GM21526 (cell line): ENCODE data around the gene SYCE1.
"Not testable (repeated sequence)": the region's sequence is repeated elsewhere in the genome, so short reads cannot be mapped to it uniquely, and the experiment has no call there.

ENCODE experiments used
- ATAC-seq: cut with Tn5 transposase; IDR thresholded peaks from one replicate; pipeline ENCODE4 v1.9.1; 2021; ENCODE audit warnings: moderate library complexity; ENCODE audit not compliant: unreplicated experiment, low FRiP score

Gene SYCE1

DNA sequence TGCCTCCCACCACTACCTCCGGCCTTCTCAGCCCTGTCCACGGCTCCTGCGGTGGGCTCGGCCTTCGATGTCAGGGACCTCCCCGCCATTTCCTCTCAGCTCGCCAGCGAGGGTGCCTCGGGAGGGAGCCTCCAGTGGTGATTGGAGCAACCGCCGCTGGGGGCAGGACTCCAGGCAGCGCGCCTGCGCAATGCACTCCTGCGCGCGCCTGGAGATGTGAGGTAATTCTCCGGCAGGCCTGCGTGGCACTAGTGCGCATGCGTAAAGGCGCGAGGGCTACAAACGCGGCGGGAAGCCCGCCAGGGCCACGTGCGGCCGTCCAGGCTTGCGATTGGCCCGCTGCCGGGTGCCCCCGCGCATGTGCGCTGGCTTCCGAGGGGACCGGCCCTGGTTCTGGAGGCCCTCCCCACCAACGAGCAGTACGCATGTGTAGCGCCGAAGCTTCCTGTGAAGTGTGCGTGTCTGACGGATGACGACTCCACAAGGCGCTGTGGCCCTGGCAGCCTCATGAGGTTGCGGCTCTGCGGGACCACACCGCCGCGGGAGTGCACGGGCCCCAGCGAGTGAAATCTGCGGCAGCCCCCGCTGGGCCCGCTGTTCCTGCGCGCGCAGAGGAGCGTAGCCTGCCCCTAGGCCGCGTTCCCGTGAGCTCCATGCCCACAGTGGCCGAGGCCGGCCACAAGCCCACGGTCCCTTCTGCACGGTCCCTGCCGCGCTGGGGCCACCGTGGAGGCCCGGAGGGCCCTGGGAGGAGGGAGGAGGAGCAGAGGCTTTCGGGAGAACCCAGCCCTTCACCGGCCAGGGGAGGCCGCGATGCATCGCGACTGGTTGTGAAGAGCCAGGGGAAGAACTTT is at the start of gene SYCE1:
Gene SYCE1 (minus strand): TSS at position 143 of the 854 bp plus-strand sequence. CDS start 54 bp downstream, at position 89.
- ATAC-seq, result no peak

DNA sequence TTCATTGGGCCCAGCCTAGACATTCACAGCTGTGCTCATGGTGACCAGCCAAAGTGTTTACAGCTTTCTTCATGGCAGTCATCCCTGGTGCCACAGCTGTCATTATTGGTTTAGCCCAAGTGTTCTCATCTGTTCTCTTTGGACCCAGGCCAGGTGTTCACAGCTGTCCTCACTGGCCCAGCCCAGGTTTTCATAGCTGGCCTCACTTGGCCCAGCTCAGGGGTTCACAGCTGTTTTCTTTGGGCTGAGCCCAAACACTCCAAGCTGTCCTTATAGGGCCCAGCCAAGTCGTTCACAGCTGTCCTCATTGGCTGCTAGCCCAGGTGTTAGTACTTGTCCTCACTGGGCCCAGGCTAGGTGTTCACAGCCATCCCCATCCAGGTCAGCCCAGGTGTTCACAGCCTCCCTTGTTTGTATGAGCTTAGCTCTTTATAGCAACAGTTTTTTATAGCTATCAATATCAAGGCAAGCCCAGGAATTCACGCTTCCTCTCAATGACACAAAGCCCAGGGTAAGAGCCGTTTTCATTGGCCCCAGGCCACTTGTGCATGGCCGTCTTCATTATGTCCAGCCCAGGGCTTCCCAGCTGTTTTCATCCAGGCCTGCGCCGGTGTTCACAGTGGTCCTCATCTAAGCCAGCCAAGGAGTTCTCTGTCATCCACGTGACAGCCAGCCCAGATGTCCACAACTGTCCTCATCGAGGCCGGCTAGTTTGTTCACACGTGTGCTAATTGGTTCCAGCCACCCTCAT is 49.6 kb upstream of the SYCE1 start:
- no peak for ATAC-seq

DNA sequence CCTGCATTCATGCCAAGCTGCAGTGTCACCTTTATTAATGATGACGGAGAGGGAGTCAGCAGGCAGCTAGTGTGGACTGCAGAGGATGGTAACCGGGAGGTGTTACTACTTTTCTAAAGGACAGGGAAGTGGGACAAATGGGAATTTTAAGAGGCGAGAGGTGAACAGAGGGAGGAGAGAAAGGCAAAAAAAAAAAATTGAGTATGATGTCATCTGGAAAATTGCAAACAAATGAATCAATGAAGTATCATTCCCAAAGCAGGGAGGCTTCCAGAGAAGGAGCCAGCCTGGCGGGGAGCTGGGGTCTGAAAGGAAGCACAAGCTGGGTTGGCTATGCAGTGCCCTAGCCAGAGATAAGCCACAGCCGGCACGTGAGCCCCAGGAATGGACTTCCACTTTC is 48.3 kb upstream of the SYCE1 start:
- no peak for ATAC-seq

DNA sequence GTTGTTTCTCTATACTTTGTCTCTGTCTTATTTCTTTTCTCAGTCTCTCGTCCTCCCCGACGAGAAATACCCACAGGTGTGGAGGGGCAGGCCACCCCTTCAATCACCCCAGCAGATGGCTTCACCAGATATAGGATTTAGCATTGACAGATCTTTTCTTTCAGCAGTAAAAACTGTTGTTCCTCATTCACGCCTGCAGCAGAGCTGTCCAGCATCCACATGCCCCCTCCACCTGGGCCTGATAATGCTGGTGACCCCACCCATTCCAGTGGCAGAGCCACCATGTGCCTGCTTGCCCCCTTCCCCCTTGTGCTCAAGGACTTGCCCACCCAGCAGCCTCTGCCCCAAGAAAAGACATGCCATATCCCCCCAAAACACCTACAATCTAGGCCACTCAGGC is 45.7 kb upstream of the SYCE1 start:
- ATAC-seq, result no peak

DNA sequence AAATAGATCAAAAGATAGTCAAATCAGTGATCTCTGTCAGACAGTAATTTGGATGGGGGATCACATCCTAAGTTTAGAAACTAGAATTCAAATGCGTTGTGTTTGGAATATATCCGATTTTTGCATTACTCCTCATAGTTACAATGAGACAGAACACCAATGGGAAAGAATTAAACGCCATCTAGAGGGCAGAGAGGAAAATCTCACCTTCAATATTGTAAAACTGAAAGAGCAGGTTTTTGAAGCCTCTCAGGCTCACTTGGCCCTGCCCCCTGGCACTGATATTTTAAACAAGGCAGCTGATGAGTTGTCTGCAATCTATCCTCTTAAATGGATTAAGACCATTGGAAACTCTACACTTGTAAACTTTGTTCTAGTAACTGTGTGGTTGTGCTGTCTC is 43.5 kb upstream of the SYCE1 start:
- ATAC-seq, result no peak

- ATAC-seq, result not testable (repeated sequence)
These were observed 38.1 kb upstream of the SYCE1 start for GRCh38 chr10:133603434-133603833.

DNA sequence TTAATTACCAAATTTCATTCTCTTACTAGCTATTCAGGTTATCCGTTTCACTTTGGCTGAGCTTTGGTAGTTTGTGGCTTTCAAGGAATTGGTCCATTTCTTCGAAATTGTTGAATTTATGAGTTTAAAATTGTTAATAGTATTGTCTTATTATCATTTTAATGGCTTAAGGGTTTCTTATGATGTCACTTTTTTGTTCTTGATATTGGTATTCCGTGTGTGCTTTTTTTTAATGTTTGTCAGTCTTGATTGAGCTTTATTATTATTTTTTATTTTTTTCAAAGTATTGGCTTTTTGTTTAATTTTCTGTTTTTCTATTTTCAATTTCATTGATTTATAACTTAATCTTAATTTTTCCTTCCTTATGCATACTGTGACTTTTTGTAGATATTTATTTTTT is 35.3 kb upstream of the SYCE1 start:
- ATAC-seq, result no peak

- not testable (repeated sequence) for ATAC-seq
These were observed 34.5 kb upstream of the SYCE1 start for GRCh38 chr10:133599869-133600268.

GRCh38 chr10:133592716-133593115 is 27.3 kb upstream of the SYCE1 start:
- no peak for ATAC-seq

GRCh38 chr10:133590970-133591359 is 25.6 kb upstream of the SYCE1 start:
- ATAC-seq, result no peak

GRCh38 chr10:133590226-133590969 is 25.0 kb upstream of the SYCE1 start:
- no peak for ATAC-seq

DNA sequence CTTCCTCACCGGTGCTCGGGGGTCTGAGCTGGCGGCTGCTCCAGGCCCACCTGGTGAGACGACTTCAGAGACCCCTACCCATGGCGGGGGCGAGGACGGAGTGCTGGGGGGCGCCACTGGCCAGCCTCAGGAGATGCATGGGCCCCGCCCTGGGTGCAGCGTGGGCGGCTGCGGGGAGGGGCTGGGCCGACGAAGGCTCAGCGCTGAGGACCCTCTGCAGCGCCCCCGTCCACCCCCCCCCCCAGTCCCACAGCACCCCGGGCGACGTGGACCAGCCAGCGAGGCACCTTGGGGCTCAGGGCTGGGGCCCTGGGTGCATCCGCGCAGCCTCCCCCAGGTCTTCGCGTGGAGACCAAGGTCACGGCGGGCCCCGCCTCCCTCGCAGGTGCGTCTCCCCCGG is 11.7 kb upstream of the SYCE1 start:
- not testable (repeated sequence) for ATAC-seq

GRCh38 chr10:133573460-133573859 is 8.1 kb upstream of the SYCE1 start:
- not testable (repeated sequence) for ATAC-seq

- not testable (repeated sequence) for ATAC-seq
These were observed 6.7 kb upstream of the SYCE1 start for GRCh38 chr10:133572055-133572454.

GRCh38 chr10:133569801-133570200 is 4.4 kb upstream of the SYCE1 start:
- not testable (repeated sequence) for ATAC-seq

- not testable (repeated sequence) for ATAC-seq
These were observed 3.6 kb upstream of the SYCE1 start for GRCh38 chr10:133568831-133569527.

DNA sequence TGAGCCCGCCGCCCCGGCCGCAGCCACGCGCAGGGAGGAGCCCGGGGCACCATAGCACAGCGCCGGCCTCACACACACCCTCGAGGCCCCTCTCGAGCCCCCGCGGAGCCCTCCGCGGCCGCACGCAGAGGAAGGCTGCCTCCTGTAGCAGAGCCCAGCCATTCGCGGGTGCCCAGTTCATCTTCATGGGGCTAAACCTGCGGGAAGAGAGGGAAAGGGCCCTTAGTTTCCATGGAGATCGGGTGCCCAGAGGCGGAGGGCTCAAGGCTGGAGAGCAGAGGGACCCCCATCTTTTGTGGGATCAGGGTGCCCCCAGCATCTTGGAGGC is 2.9 kb upstream of the SYCE1 start:
- ATAC-seq, result no peak

DNA sequence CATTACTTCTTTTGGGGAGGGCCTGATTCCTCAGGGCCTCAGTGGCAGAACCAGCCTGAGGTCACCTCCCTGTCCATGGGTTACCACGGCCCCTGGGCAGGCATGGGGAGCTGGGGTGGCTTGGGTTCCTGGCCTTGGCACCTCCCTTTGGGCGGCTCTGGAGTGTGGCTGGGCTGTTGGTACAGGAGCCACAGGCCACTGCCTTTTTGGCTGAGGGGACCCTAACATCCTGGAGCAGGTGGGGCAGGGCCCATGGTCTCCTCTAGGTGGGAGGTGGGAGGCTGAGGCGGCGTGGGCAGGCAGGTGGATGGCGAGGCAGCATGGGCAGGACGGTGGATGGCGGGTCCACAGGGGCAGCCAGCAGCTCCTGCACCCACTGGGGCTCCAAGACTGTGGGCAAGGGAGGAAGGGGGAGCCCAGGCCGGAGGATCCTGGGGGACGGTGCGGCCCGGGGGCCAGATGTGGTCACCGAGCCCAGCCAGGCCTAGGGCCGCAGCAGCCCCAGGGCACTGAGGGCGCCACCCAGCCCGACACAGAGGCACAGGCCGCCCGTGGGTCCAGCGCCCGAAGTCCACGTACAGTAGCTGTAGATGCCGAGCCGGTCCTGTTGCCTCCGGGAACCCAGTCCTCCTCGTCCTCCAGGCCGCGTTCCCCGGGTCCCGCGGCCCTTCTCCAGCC is 2.4 kb upstream of the SYCE1 start:
- no peak for ATAC-seq

GRCh38 chr10:133567119-133567518 is 1.7 kb upstream of the SYCE1 start:
- ATAC-seq, result no peak

DNA sequence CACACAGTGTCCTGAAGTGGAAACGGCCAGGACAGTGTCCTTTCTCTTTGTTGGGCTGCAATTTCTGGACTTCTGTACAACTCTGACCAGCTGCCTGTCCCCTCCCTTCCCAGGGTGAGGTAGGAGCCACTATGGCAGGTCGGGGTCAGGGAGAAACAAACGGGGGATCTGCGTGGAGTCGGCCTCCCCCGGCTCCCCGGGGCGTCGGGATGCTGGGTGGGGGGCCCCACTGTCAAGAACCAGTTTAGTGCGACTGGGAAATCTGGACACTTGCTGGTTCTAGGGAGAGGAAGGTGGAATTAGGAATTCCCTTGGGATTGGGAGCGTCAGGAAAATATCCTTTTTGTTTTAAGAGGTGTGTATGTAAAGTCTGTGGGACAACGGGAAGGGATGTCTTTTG is 567 bp downstream of the SYCE1 start:
- no peak for ATAC-seq
